OCI-LY1 (cell line): Measurements from ENCODE around the gene CELA3B.
"Not testable (repeated sequence)": the region's sequence is repeated elsewhere in the genome, so short reads cannot be mapped to it uniquely, and the experiment has no call there.

Experiments
- CTCF ChIP-seq: fragments of 200-600 bp; sonication (generic), shearing (Covaris generic); IDR thresholded peaks from 2 replicates; pipeline ENCODE4 v1.5.1; 2017; ENCODE audit warnings: mild to moderate bottlenecking, antibody characterized with exemption, low read length, moderate library complexity, mixed read lengths
- EZH2 ChIP-seq: fragments of 200-600 bp; sonication (generic), shearing (Covaris generic); IDR thresholded peaks from 2 replicates; pipeline ENCODE4 v1.8.0; 2017; ENCODE audit warnings: borderline replicate concordance, mixed run types, mild to moderate bottlenecking, antibody characterized with exemption, low read length, moderate library complexity, mixed read lengths

- TF ChIP-seq EZH2, CTCF: not testable (repeated sequence)
Observed at GRCh38 chr1:21973948-21974347, 2.9 kb upstream of the CELA3B start.
